GM12801 (cell line): ENCODE results near the gene SH3RF3.

Experiments used
- CTCF ChIP-seq: IDR thresholded peaks from one replicate; pipeline ENCODE4 v1.5.1; 2011; ENCODE audit warnings: control low read depth; ENCODE audit not compliant: insufficient read length; ENCODE audit errors: extremely low read depth

SH3RF3 gene

DNA sequence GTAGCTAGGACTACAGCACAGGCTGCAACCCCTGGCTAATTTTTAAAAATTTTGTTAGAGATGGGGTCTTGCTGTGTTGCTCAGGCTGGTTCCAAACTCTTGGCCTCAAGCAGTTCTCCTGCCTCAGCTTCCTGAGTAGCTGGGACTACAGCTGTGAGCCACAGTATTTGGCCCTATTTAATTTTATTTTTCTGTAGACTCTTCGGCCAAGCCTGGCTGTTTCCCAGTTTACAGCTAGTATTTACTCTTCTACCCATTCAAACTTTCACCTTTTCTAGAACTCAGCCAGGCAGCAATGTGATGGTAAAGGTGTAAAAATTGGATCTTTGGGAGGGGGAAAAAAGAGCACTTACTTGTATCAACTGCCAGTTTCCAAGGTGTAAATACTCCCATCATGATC is 35.3 kb downstream of the SH3RF3 start:
- TF ChIP-seq CTCF = no peak

DNA sequence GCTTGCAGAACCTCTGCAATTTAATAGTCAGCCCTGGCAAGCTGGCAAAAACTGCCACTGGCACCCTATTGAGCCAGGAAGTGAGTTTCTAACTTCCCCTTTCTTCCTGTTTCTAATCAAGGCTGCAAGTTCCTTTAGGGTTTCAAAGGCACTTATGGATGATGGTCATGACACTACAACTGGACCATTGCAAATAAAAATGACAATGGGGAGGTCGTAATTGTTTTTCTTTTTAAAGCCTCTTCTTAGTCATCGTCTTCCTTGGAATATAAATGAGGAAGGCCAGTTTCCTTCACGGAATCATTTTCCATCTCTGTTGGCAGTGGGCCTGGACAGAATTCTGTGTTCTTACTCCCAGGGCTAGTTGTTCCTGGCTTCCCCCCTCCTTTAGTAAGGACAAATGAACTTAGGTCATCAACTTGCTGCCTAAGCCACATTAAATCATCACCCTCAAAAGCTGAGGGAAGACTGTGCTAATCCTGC is 35.8 kb downstream of the SH3RF3 start:
- no peak for TF ChIP-seq CTCF

DNA sequence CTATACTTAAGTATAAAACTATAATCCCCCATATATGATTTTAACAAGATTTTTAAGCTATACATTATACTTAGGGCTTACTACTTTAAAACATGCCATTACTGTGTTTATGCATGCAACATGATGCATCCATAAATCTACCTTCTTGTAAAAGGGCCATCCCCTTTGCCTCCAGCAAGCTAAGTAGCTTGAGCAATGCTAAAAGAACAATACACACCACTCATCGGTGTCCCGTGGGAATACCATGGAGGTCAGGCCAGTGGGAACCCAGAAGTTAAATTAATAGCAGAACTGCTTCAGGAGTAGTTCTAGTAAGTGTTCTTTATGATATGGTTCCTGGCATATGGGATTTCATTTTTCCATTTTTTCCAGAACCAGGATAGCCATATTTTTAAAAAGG is 37.8 kb downstream of the SH3RF3 start:
- TF ChIP-seq CTCF = no peak

DNA sequence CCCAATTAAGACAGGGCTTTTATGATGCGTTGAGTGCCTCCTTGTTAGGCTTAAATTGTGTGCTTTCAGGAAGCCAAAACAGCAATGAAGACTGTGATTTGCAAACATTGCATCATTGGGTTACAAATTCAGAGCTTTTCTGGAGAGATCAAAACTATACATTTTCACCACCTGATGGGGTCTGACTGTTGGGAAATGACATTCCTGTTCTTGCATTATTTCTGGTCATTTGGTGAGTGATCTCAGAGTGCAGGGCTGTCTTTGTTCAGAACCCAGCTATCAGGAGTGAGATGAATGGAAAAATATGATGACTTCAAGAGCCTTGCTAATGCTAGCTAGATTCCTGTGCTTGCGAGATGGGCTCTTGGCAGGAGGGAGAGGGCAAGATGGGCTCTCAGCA is 39.1 kb downstream of the SH3RF3 start:
- TF ChIP-seq CTCF = no peak

DNA sequence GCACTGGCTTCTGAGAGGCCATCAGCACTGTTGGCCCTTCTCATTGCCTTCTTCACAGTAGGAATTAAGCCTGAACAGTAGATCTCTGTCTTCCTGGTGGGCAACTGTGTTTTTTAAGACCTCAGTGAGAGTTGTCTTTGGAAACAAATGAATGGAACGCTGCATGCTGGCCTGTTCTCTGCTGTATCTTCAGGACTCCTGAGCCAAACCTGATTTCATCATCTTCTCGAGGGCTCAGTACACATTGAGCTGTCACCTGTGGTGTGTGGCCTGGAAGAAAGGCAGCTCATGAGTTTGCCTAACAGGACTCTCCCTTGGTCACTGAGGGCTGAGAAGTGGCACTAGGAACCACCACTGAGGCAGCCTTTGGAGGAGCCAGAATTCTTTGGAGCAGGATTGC is 39.7 kb downstream of the SH3RF3 start:
- no peak for TF ChIP-seq CTCF

- TF ChIP-seq CTCF = no peak
Measured at GRCh38 chr2:109170645-109171044, 41.6 kb downstream of the SH3RF3 start.

DNA sequence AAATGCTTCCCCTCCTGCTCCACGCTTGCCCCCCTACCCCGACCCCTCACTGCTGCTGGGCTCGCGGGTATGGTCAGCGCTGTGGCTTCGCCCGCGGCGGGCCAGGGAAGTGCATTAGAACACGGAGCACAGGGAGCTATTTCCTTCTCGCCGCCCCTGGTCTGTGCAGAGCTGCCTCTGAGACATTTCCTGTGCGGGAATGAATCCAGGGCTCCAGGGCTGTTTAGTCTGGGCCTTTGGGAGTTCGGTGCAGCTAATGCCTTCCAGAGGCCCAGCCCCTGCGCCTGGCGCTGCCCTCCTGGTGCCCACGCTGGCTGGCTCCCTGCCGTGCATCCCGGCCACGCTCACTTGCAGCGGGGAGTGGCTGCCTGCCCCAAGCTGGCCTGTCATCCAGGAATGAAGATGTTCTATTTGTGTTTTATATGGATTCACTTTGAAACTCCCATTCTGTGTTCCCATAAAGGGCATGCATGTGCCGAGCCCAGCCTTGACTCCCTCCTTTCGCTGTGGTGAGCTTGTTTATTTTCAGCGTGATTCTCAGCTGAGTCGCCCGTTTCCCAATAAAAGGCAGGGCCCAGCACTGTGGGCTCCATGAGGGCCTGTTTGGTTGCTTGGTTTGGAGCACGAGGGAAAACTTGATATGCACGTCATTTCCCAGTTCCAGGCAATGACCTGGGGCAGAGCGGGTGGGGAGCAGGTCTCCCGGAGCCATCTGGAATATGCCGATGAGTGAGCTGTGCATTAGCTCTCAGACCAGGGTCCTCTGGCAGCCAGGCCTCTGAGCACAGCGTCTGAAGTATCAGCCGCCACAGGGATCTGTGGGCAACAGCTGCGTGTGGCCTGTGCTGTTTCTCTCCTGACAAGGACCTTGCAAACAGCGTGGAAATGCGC is 42.7 kb downstream of the SH3RF3 start:
- no peak for TF ChIP-seq CTCF
